IMR-90 (cell line): ENCODE measurements around the gene KATNB1. TPM values are rescaled to one million over a fixed set of nuclear protein-coding genes. Genes with fewer than 3 reads are reported as not detected.

ENCODE experiments used
- ATAC-seq: fragments of 200-7000 bp; cut with Tn5 transposase; 2 replicates; pipeline ENCODE4 v1.9.1; 2020; ENCODE audit warnings: low read depth, mild to moderate bottlenecking, moderate library complexity
- BruUV-seq: library from RNA; stranded (reverse); fragments of 400-500 nt; replicated peaks from 2 replicates; lab custom pipeline; 2021; lab: Mats Ljungman, UMichigan
- CTCF ChIA-PET: fragments of 300-600 bp; formaldehyde crosslinking; extraction: SDS; loops from one replicate; lab custom pipeline; 2021; ENCODE audit warnings: antibody characterized with exemption; lab: Yijun Ruan, JAX
- POLR2A ChIA-PET: fragments of 300-600 bp; sonication (Branson Sonifier 250); formaldehyde crosslinking; loops from one replicate; lab custom pipeline; 2022; ENCODE audit warnings: antibody characterized with exemption; ENCODE audit not compliant: unreplicated experiment; lab: Charles Lee
- DNase-seq: peaks from one replicate; pipeline ENCODE4 v3.0.0; 2013
- H2AFZ ChIP-seq: replicated peaks from 2 replicates; pipeline ENCODE3; 2013; ENCODE audit warnings: low read length, mild to moderate bottlenecking; ENCODE audit not compliant: poor library complexity
- H2AK5ac ChIP-seq: 2 replicates; pipeline ENCODE4 v1.6.1; 2013; ENCODE audit warnings: low read depth, low read length, inconsistent platforms
- H2AK9ac ChIP-seq: replicated peaks from 2 replicates; pipeline ENCODE3; 2013; ENCODE audit warnings: mild to moderate bottlenecking, low read depth, low read length, moderate library complexity; ENCODE audit not compliant: poor library complexity
- H2BK120ac ChIP-seq: 2 replicates; pipeline ENCODE4 v1.6.1; 2013; ENCODE audit warnings: low read depth, low read length, inconsistent platforms
- H2BK15ac ChIP-seq: 3 replicates; pipeline ENCODE4 v1.6.1; 2013; ENCODE audit warnings: low read depth, low read length, inconsistent platforms
- H2BK20ac ChIP-seq: 2 replicates; pipeline ENCODE4 v1.6.1; 2013; ENCODE audit warnings: low read depth, mild to moderate bottlenecking, inconsistent platforms, low read length, moderate library complexity
- H2BK5ac ChIP-seq: 2 replicates; pipeline ENCODE4 v1.6.1; 2013; ENCODE audit warnings: mild to moderate bottlenecking, low read depth, low read length, inconsistent platforms; ENCODE audit not compliant: poor library complexity, severe bottlenecking
- H3K14ac ChIP-seq: replicated peaks from 2 replicates; pipeline ENCODE4 v1.6.1; 2013; ENCODE audit warnings: low read depth, low read length, inconsistent platforms
- H3K18ac ChIP-seq: 2 replicates; pipeline ENCODE4 v1.6.1; 2013; ENCODE audit warnings: low read depth, low read length, control low read depth
- H3K23ac ChIP-seq: 2 replicates; pipeline ENCODE4 v1.6.1; 2013; ENCODE audit warnings: low read depth, low read length, inconsistent platforms
- H3K27ac ChIP-seq: 2 replicates; pipeline ENCODE4 v1.5.1; 2013; ENCODE audit warnings: mild to moderate bottlenecking, control low read depth, low read length; ENCODE audit not compliant: insufficient read depth
- H3K27me3 ChIP-seq: 2 replicates; pipeline ENCODE4 v1.6.1; 2013; ENCODE audit warnings: low read length; ENCODE audit not compliant: control insufficient read depth, insufficient read depth
- H3K36me3 ChIP-seq: 2 replicates; pipeline ENCODE4 v1.6.1; 2013; ENCODE audit warnings: low read length, mixed read lengths; ENCODE audit not compliant: control insufficient read depth, insufficient read depth
- H3K4ac ChIP-seq: 2 replicates; pipeline ENCODE4 v1.6.1; 2013; ENCODE audit warnings: low read depth, low read length, inconsistent platforms
- H3K4me1 ChIP-seq: 2 replicates; pipeline ENCODE4 v1.6.1; 2013; ENCODE audit warnings: low read length, mixed read lengths; ENCODE audit not compliant: control insufficient read depth, insufficient read depth
- H3K4me2 ChIP-seq: 2 replicates; pipeline ENCODE4 v1.6.1; 2013; ENCODE audit warnings: low read depth, mild to moderate bottlenecking, control low read depth, low read length, moderate library complexity
- H3K4me3 ChIP-seq: 2 replicates; pipeline ENCODE4 v1.5.1; 2013; ENCODE audit warnings: low read depth, mild to moderate bottlenecking, control low read depth, low read length, moderate library complexity; ENCODE audit not compliant: insufficient read depth
- H3K56ac ChIP-seq: 2 replicates; pipeline ENCODE4 v1.6.1; 2013; ENCODE audit warnings: low read length, inconsistent platforms; ENCODE audit not compliant: insufficient read depth; ENCODE audit errors: extremely low read depth
- H3K79me1 ChIP-seq, 2 experiments: 2 replicates each; pipeline ENCODE4 v1.6.1; 2013; ENCODE audit warnings: low read length in 2 of 2, inconsistent platforms in 1 of 2, low read depth in 1 of 2
- H3K9ac ChIP-seq: 2 replicates; pipeline ENCODE4 v1.6.1; 2013; ENCODE audit warnings: low read depth, low read length, control low read depth
- H3K9me1 ChIP-seq: 2 replicates; pipeline ENCODE4 v1.6.1; 2013; ENCODE audit warnings: low read length, inconsistent platforms; ENCODE audit not compliant: insufficient read depth
- H3K9me3 ChIP-seq: 2 replicates; pipeline ENCODE4 v1.6.1; 2013; ENCODE audit warnings: low read length; ENCODE audit not compliant: control insufficient read depth, insufficient read depth
- H4K20me1 ChIP-seq: 2 replicates; pipeline ENCODE4 v1.6.1; 2013; ENCODE audit warnings: low read length, inconsistent platforms; ENCODE audit not compliant: insufficient read depth
- H4K5ac ChIP-seq: 2 replicates; pipeline ENCODE4 v1.6.1; 2013; ENCODE audit warnings: mild to moderate bottlenecking, low read depth, low read length, control low read depth
- H4K8ac ChIP-seq, 2 experiments: 2 replicates each; pipeline ENCODE4 v1.6.1; 2013; ENCODE audit warnings: low read depth in 2 of 2, low read length in 2 of 2, control low read depth in 1 of 2, inconsistent platforms in 1 of 2
- H4K91ac ChIP-seq: 2 replicates; pipeline ENCODE4 v1.6.1; 2013; ENCODE audit warnings: low read depth, low read length, inconsistent platforms; ENCODE audit not compliant: insufficient read depth
- BHLHE40 ChIP-seq: fragments of 150-350 bp; IDR thresholded peaks from 2 replicates; pipeline ENCODE4 v1.6.1; 2016; ENCODE audit warnings: mild to moderate bottlenecking, low read depth, low read length
- CEBPB ChIP-seq: IDR thresholded peaks from 2 replicates; pipeline ENCODE4 v1.6.1; 2012; ENCODE audit warnings: low read depth, low read length, improper control_type of control experiment
- CHD1 ChIP-seq: IDR thresholded peaks from 2 replicates; pipeline ENCODE4 v1.6.1; 2012; ENCODE audit warnings: low read depth, low read length, improper control_type of control experiment
- FOS ChIP-seq: fragments of 150-350 bp; IDR thresholded peaks from 2 replicates; pipeline ENCODE4 v1.6.1; 2016; ENCODE audit warnings: low read depth, low read length
- MAFK ChIP-seq: IDR thresholded peaks from 2 replicates; pipeline ENCODE4 v1.6.1; 2012; ENCODE audit warnings: low read depth, low read length, improper control_type of control experiment
- MAZ ChIP-seq: IDR thresholded peaks from 2 replicates; pipeline ENCODE4 v1.6.1; 2012; ENCODE audit warnings: low read depth, mild to moderate bottlenecking, low read length, improper control_type of control experiment, moderate library complexity, borderline replicate concordance
- MXI1 ChIP-seq: IDR thresholded peaks from 2 replicates; pipeline ENCODE4 v1.6.1; 2012; ENCODE audit warnings: low read depth, mild to moderate bottlenecking, low read length, moderate library complexity, borderline replicate concordance
- NFE2L2 ChIP-seq: fragments of 150-350 bp; IDR thresholded peaks from 2 replicates; pipeline ENCODE4 v1.6.1; 2016; ENCODE audit warnings: low read depth, mild to moderate bottlenecking, low read length
- POLR2A ChIP-seq: IDR thresholded peaks from 2 replicates; pipeline ENCODE4 v1.6.1; 2012; ENCODE audit warnings: mild to moderate bottlenecking, low read depth, low read length
- RAD21 ChIP-seq: IDR thresholded peaks from 2 replicates; pipeline ENCODE4 v1.6.1; 2012; ENCODE audit warnings: low read length, improper control_type of control experiment
- RCOR1 ChIP-seq: IDR thresholded peaks from 2 replicates; pipeline ENCODE4 v1.6.1; 2012; ENCODE audit warnings: mild to moderate bottlenecking, low read length, improper control_type of control experiment; ENCODE audit not compliant: insufficient replicate concordance
- RFX5 ChIP-seq: IDR thresholded peaks from 2 replicates; pipeline ENCODE4 v1.8.0; 2012; ENCODE audit warnings: low read depth, mild to moderate bottlenecking, low read length, moderate library complexity
- SMC3 ChIP-seq: fragments of 150-350 bp; IDR thresholded peaks from 2 replicates; pipeline ENCODE4 v1.6.1; 2016; ENCODE audit warnings: low read depth, mild to moderate bottlenecking, antibody characterized with exemption, low read length, moderate library complexity
- WGBS, 2 experiments: methylation state at CpG; one replicate each; pipeline versions ENCODE4 v1.1.5 to v1.1.7; 2013; ENCODE audit warnings: missing lambda C conversion rate in 2 of 2; ENCODE audit not compliant: insufficient read length in 1 of 2; ENCODE audit errors: extremely low coverage in 2 of 2; 5-methylcytosine and 5-hydroxymethylcytosine counted together
- dilution Hi-C: fragments of 300-500 bp; cut with HindIII; formaldehyde crosslinking; loops from one replicate; pipeline ENCODE4 v1.14.3; 2018; ENCODE audit warnings: low sequenced_read_pairs; ENCODE audit not compliant: unreplicated experiment
- in situ Hi-C: fragments of 300-500 bp; cut with MboI; formaldehyde crosslinking; loops from 3 replicates; pipeline ENCODE4 v1.14.3; 2019; ENCODE audit warnings: low sequenced_read_pairs, inconsistent platforms, mixed read lengths
- intact Hi-C: fragments of 100-400 bp; cut with micrococcal nuclease; formaldehyde crosslinking; loops from 2 replicates; pipeline ENCODE4 v1.10.0; 2022
- polyA plus RNA-seq, 3 experiments: library from polyadenylated mRNA; depleted of rRNA; stranded (reverse); fragments of >200 nt; gene quantifications; 2 replicates each; pipeline ENCODE4 v1.2.3, GENCODE V29; 2012; ENCODE audit warnings: low replicate concordance in 1 of 3
- total RNA-seq: library from RNA; depleted of rRNA; stranded (reverse); fragments of >200 nt; gene quantifications from 2 replicates; pipeline ENCODE4 v1.2.3, GENCODE V29; 2012
- TF ChIP-seq, protein P1 (sequence below): fragments of 150-350 bp; IDR thresholded peaks from 2 replicates; pipeline ENCODE4 v1.6.1; 2016; ENCODE audit warnings: low read depth, mild to moderate bottlenecking, low read length, moderate library complexity, borderline replicate concordance
- TF ChIP-seq, protein P2 (sequence below): fragments of 150-350 bp; IDR thresholded peaks from 2 replicates; pipeline ENCODE4 v1.6.1; 2017; ENCODE audit warnings: mild to moderate bottlenecking, antibody characterized with exemption, low read length, low read depth

The KATNB1 gene
- total and polyA plus RNA-seq, 2 of the 4 experiments (the other 2 are of a cell fraction), result 10.9 to 23.5 TPM

DNA sequence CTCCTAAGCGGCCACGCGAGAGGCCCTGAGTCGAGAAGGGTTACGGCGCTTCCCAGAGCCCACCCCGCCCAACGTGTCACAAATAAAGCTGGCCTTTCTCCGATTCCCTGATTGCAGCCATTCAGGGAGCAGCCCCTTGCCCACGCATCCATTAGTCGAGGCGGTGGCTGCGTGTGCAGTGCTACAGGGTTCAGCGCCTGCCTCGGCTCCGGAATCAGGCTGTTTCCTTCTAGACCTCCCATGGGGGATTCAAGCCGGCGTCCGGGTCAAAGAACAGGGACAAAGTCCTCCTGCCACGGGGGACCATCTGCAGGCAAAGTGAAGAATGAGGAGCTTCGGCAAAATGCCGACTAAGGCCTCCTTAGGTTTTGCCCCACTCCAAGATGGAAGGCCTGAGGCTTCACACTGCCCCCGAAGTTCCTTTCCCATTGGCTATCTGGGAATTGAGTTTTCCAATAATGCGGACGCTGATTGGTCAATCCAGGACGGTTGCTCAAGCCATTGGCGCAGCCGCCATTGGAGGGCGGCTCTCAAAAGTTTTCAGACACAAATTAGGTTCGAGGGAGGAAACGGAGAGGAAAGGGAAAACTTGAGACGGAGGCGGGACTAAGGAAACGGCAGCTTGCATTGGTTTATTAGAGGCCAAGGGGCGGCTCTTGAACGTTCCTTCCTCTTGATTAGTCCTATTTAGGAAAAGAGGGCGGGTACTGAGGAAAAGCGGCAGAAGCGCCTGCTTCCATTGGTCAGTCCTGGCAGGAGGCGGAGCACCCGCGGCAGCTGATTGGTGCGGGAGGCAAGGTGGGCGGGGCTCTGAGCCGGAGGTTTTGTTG, 430 bp upstream of the KATNB1 start:
- H3K9me1 ChIP-seq, result peaks cover 3% of the 10 kb centered on the region; the same call in 1 of the 2 replicates
- ChIA-PET CTCF (interaction anchor here (0.7 to 1.2 kb wide), 2 partner anchors 22 to 144 kb away, joined by 3 read pairs; no protein-coding TSS in a partner anchor), POLR2A (interaction anchor here (0.6 kb wide), 1 partner anchor 60 kb away, joined by 4 read pairs; no protein-coding TSS in a partner anchor)
- peak; percentile 100 for DNase-seq
- H2AFZ ChIP-seq, result peak overlapping the region; percentile 98
- H2BK20ac ChIP-seq, result no peak overlapping the region
- no peak overlapping the region for H2BK15ac ChIP-seq
- 2% methylated on average over 23 of the region's 45 CpGs; no CpG with 5 or more reads in 1 of the 2 experiments for WGBS, 2 experiments
- dilution Hi-C loops (no loop called here), in situ Hi-C loops (no loop called here), intact Hi-C loops (loop anchor here (5.0 kb wide), 3 partner anchors 143 to 392 kb away; partner anchors contain the start of gene CFAP20)
- peak overlapping the region; percentile 97 for H4K8ac ChIP-seq
- H4K5ac ChIP-seq, result peak overlapping the region; percentile 76
- peak overlapping the region; percentile 81 for H3K56ac ChIP-seq
- no peaks in the 10 kb centered on the region for H4K20me1 ChIP-seq
- H3K14ac ChIP-seq, result peak overlapping the region; percentile 94
- peak overlapping the region; percentile 81 for H4K91ac ChIP-seq
- H3K4me3 ChIP-seq, result peak overlapping the region; percentile 70
- peak overlapping the region; percentile 53 for H2AK5ac ChIP-seq
- BruUV-seq, result no TSS peak
- peak overlapping the region; percentile 81 for H3K9ac ChIP-seq
- peak overlapping the region; percentile 54 for H3K23ac ChIP-seq
- no peaks in the 10 kb centered on the region for H3K9me3 ChIP-seq
- H3K4me2 ChIP-seq, result peak overlapping the region; percentile 73
- H3K79me1 ChIP-seq, result peaks cover 0 to 22% of the 10 kb centered on the region in 2 experiments; a peak in 2 of 4 replicates
- H3K4me1 ChIP-seq, result peaks cover 10% of the 10 kb centered on the region
- no peaks in the 10 kb centered on the region for H3K27me3 ChIP-seq
- no peaks in the 10 kb centered on the region for H3K36me3 ChIP-seq
- H3K27ac ChIP-seq, result peak overlapping the region; percentile 84
- H2AK9ac ChIP-seq, result peak overlapping the region; percentile 88
- peak overlapping the region; percentile 45; the same call in 1 of the 2 replicates for H2BK120ac ChIP-seq
- H3K18ac ChIP-seq, result peak overlapping the region; percentile 26; the same call in 1 of the 2 replicates
- peak overlapping the region; percentile 72 for H2BK5ac ChIP-seq
- peak; percentile 94 for ATAC-seq
- H3K4ac ChIP-seq, result peak overlapping the region; percentile 91
- TF ChIP-seq MAFK (peak; percentile 84), CEBPB (peak; percentile 87), MAZ (peak; percentile 55; the same call in 1 of the 2 replicates), CHD1 (no peak), RAD21 (no peak), FOS (peak; percentile 80; the same call in 1 of the 2 replicates), NFE2L2 (no peak), MXI1 (no peak), SMC3 (no peak), RFX5 (no peak), RCOR1 (no peak), BHLHE40 (no peak), POLR2A (peak; percentile 59; the same call in 1 of the 2 replicates)
- TF ChIP-seq, protein P1, sequence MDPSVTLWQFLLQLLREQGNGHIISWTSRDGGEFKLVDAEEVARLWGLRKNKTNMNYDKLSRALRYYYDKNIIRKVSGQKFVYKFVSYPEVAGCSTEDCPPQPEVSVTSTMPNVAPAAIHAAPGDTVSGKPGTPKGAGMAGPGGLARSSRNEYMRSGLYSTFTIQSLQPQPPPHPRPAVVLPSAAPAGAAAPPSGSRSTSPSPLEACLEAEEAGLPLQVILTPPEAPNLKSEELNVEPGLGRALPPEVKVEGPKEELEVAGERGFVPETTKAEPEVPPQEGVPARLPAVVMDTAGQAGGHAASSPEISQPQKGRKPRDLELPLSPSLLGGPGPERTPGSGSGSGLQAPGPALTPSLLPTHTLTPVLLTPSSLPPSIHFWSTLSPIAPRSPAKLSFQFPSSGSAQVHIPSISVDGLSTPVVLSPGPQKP, result no peak
- TF ChIP-seq, protein P2, sequence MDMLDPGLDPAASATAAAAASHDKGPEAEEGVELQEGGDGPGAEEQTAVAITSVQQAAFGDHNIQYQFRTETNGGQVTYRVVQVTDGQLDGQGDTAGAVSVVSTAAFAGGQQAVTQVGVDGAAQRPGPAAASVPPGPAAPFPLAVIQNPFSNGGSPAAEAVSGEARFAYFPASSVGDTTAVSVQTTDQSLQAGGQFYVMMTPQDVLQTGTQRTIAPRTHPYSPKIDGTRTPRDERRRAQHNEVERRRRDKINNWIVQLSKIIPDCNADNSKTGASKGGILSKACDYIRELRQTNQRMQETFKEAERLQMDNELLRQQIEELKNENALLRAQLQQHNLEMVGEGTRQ, result peak; percentile 48; the same call in 1 of the 2 replicates
